Kidney (tissue), 14 donors: Measurements from ENCODE around the gene LRRC26. TPM values are rescaled to one million over a fixed set of nuclear protein-coding genes. Genes with fewer than 3 reads are reported as not detected.
A peak's percentile ranks its signal among the peaks of the same experiment; 100 is the strongest.

Experiments
- DNase-seq, 5 donors: peaks; one replicate each; pipeline ENCODE4 v3.0.0-alpha.2; 2013 to 2020
- FAIRE-seq: peaks from 2 replicates; lab custom pipeline; 2012; peaks lifted over from hg19 to GRCh38; lab: Jason Lieb, UNC
- H3K27ac ChIP-seq, 2 donors: one replicate each; pipeline ENCODE4 v1.7.0; 2013; ENCODE audit warnings: low read depth in 2 of 2, low read length in 2 of 2, inconsistent platforms in 1 of 2
- H3K27me3 ChIP-seq: one replicate; pipeline ENCODE4 v1.7.1; 2013; ENCODE audit warnings: low read length, inconsistent platforms; ENCODE audit not compliant: control insufficient read depth, insufficient read depth
- H3K36me3 ChIP-seq, 3 donors: one replicate each; pipeline versions ENCODE4 v1.7.0 to v1.7.1; 2013; ENCODE audit warnings: low read length in 3 of 3, control low read depth in 1 of 3, inconsistent platforms in 1 of 3; ENCODE audit not compliant: insufficient read depth in 3 of 3, control insufficient read depth in 2 of 3
- H3K4me1 ChIP-seq, 3 donors: one replicate each; pipeline versions ENCODE4 v1.7.0 to v1.7.1; 2013; ENCODE audit warnings: low read length in 3 of 3, inconsistent platforms in 1 of 3, low read depth in 1 of 3; ENCODE audit not compliant: control insufficient read depth in 2 of 3, insufficient read depth in 2 of 3
- H3K4me3 ChIP-seq, 3 donors: one replicate each; pipeline versions ENCODE4 v1.7.0 to v1.8.1; 2013; ENCODE audit warnings: low read length in 3 of 3, control low read depth in 1 of 3, inconsistent platforms in 1 of 3
- H3K9ac ChIP-seq, 3 donors: one replicate each; pipeline versions ENCODE4 v1.7.0 to v1.7.1; 2013; ENCODE audit warnings: low read length in 3 of 3, control low read depth in 1 of 3, inconsistent platforms in 1 of 3
- H3K9me3 ChIP-seq, 3 donors: one replicate each; pipeline versions ENCODE4 v1.7.0 to v1.7.1; 2013; ENCODE audit warnings: low read length in 3 of 3, control low read depth in 1 of 3, inconsistent platforms in 1 of 3; ENCODE audit not compliant: control insufficient read depth in 2 of 3, insufficient read depth in 1 of 3
- CTCF ChIP-seq: IDR thresholded peaks from 3 replicates; pipeline ENCODE4 v1.5.1; 2012; ENCODE audit warnings: mild to moderate bottlenecking, moderate library complexity, borderline replicate concordance; ENCODE audit not compliant: insufficient read depth; ENCODE audit errors: extremely low read depth
- intact Hi-C: fragments of 100-400 bp; cut with DNase I; formaldehyde crosslinking; loops from one replicate; pipeline ENCODE4 v1.11.1; 2022
- polyA plus RNA-seq: library from polyadenylated mRNA; stranded (reverse); fragments of 350-450 nt; fragmentation: Illumina TruSeq; extraction: RNeasy Lipid Tissue Mini Kit (QIAGEN cat#74804); gene quantifications from one replicate; pipeline ENCODE4 v1.2.3, GENCODE V29; 2014; ENCODE audit warnings: low read depth, low replicate concordance; ENCODE audit not compliant: insufficient read depth
- total RNA-seq: library from RNA; stranded (reverse); fragmentation: NEBNext Ultra II Directional; extraction: Animal tissue kit (Norgen Biotek cat#: 25700); gene quantifications from one replicate; pipeline ENCODE4 v1.2.1, GENCODE V29; 2021
- donor health status: control.
- donor health status: control.
- donor health status: control.
- donor health status: control.
- donor health status: control.
- donor health status: DM: yes; HTN: yes; CAD: no.
- donor health status: Normal renal cell carcinoma (clear cell type).

Gene LRRC26
- total and polyA plus RNA-seq, 2 donors from 2014 or later: 0.25 TPM; not detected in 1

- no peaks in the 10 kb centered on the region for H3K27me3 ChIP-seq
- intact Hi-C loops: no loop called here
- H3K9me3 ChIP-seq: no peaks in the 10 kb centered on the region
- DNase-seq (no peak), FAIRE-seq (no peak)
- H3K9ac ChIP-seq: no peak overlapping the region
- peaks cover 3 to 55% (median 29%) of the 10 kb centered on the region in 3 donors for H3K4me1 ChIP-seq
- peaks cover 0 to 9% (median 4%) of the 10 kb centered on the region in 3 donors for H3K36me3 ChIP-seq
- no peak for TF ChIP-seq CTCF
- H3K27ac ChIP-seq: no peak overlapping the region
- H3K4me3 ChIP-seq: no peak overlapping the region
Measured at GRCh38 chr9:137191691-137192447, 22.0 kb upstream of the LRRC26 start.

- FAIRE-seq: no peak
- Histone ChIP-seq H3K27me3 (no peaks in the 10 kb centered on the region), H3K4me1 (peaks cover 4 to 58% (median 35%) of the 10 kb centered on the region in 3 donors), H3K36me3 (peaks cover 0 to 11% (median 4%) of the 10 kb centered on the region in 3 donors), H3K9me3 (no peaks in the 10 kb centered on the region), H3K4me3 (no peak overlapping the region), H3K9ac (no peak overlapping the region), H3K27ac (no peak overlapping the region)
- intact Hi-C loops: no loop called here
- no peak for TF ChIP-seq CTCF
- no peak for DNase-seq
Measured at GRCh38 chr9:137191245-137191644, 21.4 kb upstream of the LRRC26 start.

- Histone ChIP-seq H3K9me3 (no peaks in the 10 kb centered on the region), H3K4me3 (peak overlapping the region in 1 of 3 donors; percentile 94), H3K36me3 (peaks cover 0 to 15% (median 4%) of the 10 kb centered on the region in 3 donors), H3K9ac (peak overlapping the region in 1 of 3 donors; percentile 80), H3K27ac (no peak overlapping the region), H3K4me1 (peaks cover 4 to 55% (median 35%) of the 10 kb centered on the region in 3 donors), H3K27me3 (no peaks in the 10 kb centered on the region)
- no peak for TF ChIP-seq CTCF
- no peak for FAIRE-seq
- intact Hi-C loops: no loop called here
- no peak for DNase-seq
Measured at GRCh38 chr9:137190315-137190856, 20.5 kb upstream of the LRRC26 start.
